KBM-7 (cell line): ENCODE data around the gene PHKB.
"Not testable (repeated sequence)": the region's sequence is repeated elsewhere in the genome, so short reads cannot be mapped to it uniquely, and the experiment has no call there.

Experiments
- DNase-seq: peaks from one replicate; pipeline ENCODE4 v3.0.0-alpha.2; 2015
- in situ Hi-C: fragments of 300-500 bp; cut with MboI; formaldehyde crosslinking; loops from 2 replicates; pipeline ENCODE4 v1.14.3; 2020; ENCODE audit warnings: low sequenced_read_pairs, low pct_unique_long_range_greater_than_20kb, mixed read lengths

The PHKB gene

DNA sequence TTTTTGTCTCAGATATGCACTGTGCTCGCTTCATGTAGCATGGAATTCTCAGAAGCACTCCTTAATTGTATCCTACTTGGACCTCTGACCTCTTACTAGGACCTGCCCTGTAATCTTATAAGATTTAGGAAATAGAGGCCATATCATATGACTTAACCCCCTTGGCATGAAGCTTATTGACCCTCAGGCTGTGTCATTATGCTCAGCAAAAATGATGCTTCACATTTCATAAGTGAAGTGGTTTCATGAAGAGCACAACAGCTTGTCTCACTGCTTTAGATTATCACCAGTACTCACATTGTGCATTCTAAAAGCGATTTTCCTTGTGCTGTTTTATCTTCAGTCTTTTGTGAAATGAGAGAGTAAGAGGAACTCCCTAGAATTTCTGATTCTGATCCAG is 6.4 kb downstream of the PHKB start:
- in situ Hi-C loops, result no loop called here
- no peak for DNase-seq

DNA sequence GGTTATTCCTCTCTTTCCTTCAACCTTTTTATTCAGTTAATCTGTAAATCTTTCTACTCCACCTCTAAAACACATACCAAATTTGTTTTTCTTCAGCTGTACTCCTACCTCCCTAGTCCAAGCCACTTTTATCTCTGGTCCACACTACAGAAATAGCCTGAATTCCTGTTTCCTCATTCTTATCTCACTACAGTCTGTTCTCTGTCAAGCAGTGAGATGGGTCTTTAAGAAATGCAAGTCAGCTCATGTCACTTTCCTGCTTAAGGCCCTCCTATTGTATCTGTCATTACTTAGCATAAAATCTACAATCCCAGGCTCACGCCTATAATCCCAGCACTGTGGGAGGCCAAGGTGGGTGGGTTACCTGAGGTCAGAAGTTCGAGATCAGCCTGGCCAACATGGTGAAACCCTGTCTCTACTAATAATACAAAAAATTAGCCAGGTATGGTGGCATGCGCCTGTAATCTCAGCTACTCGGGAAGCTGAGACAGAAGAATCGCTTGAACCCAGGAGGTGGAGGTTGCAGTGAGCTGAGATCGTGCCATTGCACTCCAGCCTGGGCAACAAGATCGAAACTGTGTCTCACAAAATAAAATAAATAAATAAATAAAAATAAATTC is 7.0 kb downstream of the PHKB start:
- in situ Hi-C loops, result not testable (repeated sequence)
- peak; percentile 60 for DNase-seq

DNA sequence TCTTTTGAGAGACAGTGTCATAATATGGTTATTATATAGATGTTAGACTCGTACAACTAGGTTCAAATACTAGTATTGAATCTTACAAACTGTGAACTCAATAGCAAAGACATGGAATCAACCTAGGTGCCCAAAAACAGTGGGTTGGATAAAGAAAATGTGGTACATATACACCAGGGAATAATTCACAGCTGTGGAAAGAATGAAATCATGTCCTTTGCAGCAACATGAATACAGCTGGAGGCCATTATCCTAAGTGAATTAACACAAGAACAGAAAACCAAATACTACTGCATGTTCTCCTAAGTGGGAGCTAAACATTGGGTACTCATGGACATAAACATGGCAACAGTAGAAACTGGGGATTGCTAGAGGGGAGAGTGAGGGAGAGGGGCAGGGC is 8.1 kb downstream of the PHKB start:
- no peak for DNase-seq
- in situ Hi-C loops, result no loop called here

DNA sequence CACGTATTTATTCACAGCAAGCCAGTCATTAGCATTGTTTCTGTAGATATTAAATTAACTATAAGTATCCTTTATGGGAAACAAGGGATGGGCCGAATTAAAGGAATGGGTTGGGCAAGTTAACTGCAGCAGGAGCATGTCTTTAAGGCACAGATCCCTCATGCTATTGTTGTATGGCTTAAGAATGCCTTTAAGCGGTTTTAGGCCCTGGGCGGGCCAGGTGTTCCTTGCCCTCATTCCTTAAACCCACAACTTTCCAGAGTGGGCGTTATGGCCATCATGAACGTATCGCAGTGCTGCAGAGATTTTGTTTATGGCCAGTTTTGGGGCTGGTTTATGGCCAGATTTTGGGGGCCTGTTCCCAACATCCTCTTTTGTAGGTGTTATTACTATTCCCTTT is 9.1 kb downstream of the PHKB start:
- in situ Hi-C loops, result no loop called here
- DNase-seq, result no peak

DNA sequence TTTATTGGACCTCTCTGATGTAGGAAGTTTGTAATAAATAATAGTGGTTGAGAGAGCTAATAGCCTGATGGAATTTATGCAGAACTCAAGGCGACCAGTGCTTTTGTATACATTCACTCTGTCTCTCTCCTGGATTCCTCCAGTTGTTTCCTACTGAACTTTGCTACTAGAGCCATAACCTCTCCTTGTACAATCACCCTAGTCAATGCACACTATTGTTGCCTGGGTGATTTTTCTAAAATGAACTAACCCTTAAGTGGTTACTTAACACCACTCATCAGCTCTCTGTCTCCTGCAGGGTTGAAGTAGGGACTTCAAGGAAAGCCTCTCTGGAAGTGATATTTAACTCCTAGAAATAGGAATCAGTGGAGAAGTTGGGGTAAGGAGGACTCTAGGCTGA is 9.7 kb downstream of the PHKB start:
- in situ Hi-C loops, result no loop called here
- DNase-seq, result no peak

DNA sequence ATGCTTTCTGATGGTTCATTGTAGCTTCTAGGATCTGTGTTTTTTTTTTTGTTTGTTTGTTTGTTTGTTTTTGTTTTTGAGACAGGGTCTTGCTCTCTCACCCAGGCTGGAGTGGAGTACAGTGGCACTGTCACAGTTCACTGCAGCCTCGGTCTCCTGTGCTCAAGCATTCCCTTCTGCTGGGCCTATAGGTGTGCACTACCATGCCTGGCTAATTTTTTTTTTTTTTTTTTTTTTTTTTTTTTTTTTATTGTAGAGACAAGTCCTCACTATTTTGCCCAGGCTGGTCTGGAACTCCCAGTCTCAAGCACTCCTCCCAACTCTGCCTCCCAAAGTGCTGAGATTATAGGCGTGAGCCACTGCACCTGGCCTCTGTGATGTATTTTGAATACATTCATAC is 11.9 kb downstream of the PHKB start:
- in situ Hi-C loops, DNase-seq: not testable (repeated sequence)

DNA sequence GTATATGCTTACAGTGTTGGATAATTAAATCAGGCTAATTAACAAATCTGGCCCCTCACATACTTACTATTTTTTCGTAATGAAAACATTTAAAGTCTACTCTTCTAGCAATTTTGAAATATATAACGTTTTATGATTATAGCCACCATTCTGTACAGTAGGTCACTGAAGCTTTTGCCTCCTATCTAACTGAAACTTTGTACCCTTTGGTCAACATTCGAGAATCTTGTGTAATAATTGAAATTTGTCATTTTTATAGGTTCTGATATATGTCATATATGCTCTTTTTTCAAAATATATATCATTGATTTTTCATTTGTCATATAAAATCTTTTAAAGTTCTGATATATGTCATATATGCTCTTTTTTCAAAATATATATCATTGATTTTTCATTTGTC is 12.7 kb downstream of the PHKB start:
- in situ Hi-C loops, result no loop called here
- DNase-seq, result no peak

DNA sequence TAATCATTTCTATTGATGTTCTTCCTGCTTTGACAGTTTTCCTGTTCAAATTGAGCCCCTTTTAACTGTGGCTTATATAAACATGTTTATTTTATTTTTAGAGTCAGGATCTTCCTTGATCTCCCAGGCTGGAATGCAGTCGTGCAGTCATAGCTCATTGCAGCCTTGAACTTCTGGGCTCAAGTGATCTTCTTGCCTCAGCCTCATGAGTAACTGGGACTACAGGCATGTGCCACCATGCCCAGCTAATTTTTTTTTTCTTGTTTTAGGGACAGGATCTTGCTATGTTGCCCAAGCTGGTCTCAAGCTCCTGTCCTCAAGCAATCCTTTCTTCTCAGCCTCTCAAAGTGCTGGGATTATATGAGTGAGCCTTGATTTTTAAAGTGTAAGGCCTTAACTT is 14.7 kb downstream of the PHKB start:
- in situ Hi-C loops, result no loop called here
- no peak for DNase-seq

DNA sequence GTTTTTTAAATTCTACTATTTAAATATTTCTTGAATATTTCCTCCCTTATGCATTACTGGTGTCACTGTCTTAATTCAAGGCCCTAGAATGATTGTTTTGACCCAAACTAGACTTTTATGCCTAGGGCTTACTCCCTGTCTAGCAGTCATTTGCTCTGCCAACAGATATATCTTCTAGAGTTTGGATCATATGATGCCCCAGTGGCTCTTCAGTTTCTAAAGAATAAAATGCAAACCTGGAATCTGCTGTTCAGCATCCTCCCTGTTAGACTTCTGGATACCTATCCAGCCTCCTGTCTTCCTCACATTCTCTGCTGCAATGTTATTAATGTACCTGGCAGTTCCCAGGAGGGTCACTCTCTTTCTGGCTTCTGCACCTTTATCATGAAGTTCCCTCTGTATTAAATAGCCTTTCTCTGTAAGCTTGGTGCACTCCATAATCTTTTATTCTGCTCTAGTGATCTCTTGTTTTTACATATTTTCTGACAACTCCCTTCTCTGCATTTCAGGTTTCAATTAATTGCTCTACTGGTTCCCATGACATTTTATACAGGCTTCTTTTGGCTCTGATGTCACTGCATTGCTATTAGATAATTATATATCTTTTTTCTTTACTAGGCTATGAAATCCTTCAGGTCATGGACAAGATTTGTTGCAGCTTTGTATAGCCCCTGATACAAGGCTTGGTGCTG is 15.7 kb downstream of the PHKB start:
- no peak for DNase-seq
- in situ Hi-C loops, result no loop called here

DNA sequence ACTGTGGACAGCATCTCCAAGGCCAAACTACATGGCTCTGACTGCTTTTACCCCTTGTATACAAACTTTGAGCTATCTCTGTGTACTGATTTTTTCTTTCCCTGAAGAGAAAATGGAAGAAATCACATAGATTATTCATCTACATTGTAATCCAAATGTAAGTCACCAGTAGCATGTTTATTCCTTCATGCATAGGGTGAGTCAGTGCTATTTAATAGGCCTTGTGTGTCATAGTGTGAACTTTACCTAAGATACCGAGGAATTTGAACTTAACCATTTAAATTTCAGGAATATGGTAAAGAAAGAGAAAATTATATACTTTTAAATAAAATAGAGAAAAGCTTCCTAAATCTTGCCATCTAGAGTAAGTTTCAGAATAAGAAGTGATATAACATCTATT is 16.5 kb downstream of the PHKB start:
- in situ Hi-C loops, result no loop called here
- no peak for DNase-seq

DNA sequence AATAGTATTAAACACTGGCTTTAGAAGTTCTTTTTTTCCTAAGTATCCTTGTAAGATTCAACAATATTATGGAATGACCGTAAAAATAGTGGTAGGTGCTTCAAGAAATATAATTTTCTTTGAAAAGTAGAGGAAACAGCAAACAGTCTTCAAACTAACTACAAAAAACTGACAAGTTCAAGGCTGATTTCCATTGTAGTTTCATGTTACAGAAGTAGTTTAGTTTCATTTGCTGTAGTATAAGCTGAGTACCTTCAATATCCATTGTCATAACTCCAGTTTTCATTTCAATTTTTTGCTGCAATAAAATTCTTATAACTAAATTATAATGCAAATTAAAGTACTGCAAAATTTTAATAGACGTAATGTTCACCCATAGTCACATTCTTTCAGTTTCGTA is 19.3 kb downstream of the PHKB start:
- in situ Hi-C loops, result no loop called here
- DNase-seq, result no peak

DNA sequence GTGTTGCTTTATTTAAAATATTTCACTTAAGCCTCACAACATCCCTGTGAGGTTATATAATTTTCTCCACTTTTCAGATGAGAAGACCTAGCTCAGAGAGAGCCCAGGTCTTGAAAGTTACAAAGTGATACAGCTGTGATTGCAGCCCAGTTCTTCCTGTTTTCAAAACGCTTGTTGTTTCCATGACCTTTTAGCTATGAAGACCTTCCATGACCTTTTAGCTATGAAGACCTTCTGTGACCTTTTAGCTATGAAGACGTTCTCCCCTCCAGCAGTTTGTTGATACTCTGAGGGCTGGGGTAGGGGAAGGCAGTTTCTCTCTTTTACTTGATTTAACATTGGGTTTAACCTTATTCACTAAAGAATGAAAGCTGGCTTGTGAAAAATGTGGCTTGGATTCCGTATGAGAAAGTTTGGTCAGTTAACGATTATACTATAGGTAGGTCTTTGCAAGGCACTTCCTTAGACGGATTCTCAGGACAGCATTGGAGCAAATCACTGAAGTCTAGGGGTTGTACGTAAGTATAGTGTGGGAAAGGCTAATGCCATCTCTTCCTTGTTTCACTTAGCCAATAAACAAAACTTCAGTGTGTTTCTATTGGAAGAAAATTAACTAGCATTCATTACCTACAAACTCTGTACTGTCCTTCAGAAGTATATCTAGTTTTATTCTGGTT is 20.7 kb downstream of the PHKB start:
- in situ Hi-C loops, result no loop called here
- DNase-seq, result no peak

DNA sequence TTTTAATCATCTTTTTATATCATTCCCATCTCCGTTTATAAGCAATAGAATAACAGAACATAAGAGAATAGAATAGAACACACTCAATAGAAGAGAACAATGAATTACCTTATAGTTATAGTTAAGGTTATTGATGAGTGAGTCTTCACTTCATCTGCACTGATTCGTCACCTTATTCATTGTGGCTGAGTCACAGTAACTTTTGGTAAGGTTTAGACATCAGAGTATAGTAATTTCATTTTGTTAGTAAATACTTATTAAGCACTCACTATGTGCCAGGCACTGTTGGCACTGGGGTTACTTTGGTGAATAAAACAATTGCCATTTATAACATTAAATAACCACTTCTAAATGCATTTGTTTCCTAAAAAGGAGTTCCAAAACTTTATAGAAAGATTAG is 22.5 kb downstream of the PHKB start:
- in situ Hi-C loops, result no loop called here
- DNase-seq, result no peak

DNA sequence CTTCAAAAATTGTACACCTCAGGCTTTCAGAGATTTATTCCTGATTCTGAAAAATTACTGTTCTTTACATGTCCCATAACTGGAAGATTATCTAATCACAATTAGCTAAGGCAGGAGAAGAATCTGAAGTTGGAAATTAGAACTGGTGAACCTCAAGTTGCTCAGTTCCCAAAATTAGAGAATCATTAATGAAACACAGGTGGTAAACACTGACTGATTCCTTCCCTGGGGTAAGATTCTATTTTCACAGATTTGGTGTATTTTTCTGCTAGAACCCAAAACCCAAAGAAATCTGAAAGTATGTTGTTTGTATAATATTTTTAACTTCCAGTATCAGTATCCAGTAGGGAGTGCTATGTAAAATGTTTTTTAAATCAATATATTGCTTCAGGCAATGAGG is 25.7 kb downstream of the PHKB start:
- no peak for DNase-seq
- in situ Hi-C loops, result no loop called here

DNA sequence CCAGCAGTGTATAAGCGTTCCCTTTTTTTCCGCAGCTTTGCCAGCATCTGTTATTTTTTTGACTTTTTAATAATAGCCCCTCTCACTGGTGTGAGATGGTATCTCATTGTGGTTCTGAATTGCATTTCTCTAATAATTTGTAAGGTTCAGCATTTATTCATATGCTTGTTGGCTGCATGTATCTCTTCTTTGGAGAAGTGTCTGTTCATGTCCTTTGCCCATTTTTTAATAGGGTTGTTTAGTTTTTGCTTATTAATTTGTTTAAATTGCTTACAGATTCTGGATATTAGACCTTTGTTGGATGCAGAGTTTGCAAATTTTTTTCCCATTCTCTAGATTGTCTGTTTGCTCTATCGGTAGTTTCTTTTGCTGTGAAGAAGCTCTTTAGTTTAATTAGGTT is 26.9 kb downstream of the PHKB start:
- DNase-seq, result no peak
- in situ Hi-C loops, result no loop called here

DNA sequence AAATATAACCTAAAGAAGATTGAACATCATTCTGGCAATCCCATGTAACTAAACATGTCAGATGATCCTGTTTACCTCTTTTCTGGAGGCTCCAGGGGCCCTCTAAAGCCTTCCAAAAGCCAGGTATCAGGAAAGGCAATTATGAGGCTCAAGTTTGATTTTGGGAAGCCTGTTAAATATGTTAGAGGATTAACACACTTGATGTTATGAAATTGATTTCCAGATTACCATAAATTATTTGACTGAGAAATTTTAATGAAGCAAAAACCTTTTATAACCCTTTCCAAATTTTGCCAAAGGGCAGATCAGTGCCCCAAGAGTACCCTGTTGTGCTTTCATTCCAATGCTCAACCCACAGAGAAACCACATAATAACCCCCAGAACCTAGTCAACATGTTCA is 29.3 kb downstream of the PHKB start:
- DNase-seq, result no peak
- in situ Hi-C loops, result no loop called here

DNA sequence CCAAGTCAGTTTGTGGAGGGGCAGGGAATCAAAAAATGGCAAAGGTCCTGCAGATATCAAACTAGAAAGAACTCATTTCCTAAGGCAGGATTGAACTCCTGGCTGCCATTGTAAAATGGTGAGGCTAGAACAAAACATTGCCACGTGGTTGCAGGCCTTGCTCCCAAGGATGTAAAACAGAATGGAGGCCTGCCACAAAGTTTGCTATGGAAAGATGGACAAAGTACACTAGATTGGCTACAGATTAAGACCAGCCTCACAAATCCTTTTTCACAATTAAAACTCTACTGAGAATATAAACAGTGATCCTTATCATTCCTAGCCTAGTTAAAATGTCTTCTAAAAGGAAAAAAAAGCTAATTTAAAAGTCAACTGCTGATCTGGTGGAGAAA is 30.9 kb downstream of the PHKB start:
- DNase-seq, result no peak
- in situ Hi-C loops, result no loop called here

DNA sequence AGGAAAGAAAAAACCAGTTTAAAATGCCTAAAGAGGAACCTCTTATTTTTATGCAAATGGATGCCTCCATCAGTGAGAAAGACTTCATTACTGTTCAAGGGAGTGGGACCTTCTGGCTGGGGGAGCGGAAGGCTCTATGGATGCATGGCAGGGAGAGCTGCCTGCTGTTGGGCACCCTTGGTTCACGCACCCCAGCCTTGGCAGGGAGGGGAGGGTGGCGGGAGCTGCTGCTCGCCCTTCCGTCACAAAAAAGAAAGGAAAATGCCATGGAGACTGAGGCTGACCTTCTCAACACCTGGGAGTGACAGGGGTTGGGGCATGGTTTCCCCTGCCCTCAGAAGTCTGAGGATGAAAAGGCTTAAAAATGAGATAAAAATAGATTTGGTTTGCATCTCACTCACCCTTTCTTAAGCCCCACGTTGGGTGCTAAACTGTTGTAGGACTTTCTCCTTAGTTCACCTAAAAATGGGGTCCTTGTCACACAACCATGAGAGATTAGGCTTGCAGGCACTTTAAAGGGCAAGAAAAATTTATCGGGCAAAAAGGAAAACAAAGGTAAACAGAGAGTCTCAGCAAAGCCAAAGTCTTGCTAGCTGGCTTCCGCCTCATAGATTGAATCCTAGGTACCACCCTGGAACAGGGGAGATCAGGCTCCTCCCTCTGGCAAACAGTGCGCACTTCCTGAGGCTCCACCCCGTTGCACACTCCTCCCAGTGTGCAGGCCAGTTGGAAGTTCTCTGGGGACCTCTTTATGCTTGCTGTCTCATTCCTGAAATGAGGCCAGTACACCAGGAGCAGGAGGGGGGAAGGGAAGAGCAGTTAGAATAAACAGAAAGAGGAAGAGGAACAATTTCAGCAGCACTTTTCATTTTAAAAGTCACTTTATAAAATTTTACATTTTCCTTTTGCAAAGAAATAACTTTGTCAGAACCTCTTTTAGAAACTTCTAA is 31.6 kb downstream of the PHKB start:
- DNase-seq, result peak; percentile 92
- in situ Hi-C loops, result no loop called here

DNA sequence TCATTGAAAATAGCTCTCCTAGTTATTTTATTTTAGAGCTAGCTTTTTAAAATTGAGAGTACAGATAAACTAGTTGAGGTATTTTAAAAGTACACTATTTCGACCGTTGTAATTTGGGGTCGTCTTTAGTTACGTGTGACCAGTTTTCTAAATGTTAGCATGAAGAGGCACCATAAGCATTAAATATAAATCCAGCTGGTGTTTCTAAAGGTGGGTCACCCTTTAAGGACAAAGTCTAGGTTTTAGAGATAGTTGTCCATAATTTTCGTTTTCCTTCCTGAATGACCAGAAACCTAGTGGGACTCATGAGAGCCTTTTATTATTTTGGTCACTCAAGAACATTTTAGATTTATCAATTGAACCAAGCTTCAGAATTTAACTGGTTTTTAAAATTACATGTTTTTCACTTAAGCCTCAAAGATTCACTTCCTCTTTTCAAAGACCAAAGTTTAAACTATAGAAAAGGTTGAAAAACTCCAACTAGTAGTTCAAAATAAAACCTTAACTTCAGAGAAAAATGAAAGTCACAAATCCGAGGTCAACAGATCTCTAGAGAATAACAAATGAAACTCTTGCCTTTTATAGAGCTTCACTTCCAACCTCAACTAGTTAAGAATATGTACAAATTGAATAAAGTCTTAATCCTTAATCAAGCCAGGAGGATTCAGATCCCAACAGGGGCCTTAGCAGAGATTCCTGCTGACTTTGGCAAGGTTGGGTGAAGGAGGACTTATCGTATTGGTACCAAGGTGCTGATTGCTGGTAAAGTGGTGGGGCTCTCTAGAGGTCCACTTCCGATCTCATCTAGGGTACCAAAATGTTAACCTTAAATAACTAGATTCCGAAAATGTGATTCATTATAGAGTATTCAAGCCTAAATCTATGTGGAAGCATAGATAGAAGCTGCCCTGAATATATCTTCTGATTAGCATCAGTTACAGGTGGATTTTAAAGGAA is 32.5 kb downstream of the PHKB start:
- in situ Hi-C loops, result no loop called here

More for the DNA sequence above, 32.5 kb downstream of the PHKB start:
- peak; percentile 50 for DNase-seq
